Stomach (tissue), 4 donors: Measurements from ENCODE around the gene USP9X.

Source experiments
- POLR2A ChIP-seq, 4 donors: fragments of 450-650 bp; IDR thresholded peaks; one replicate each; pipeline ENCODE4 v1.6.1; 2016; ENCODE audit warnings: antibody characterized with exemption in 4 of 4, control low read depth in 2 of 4, mild to moderate bottlenecking in 1 of 4, moderate library complexity in 1 of 4
- POLR2AphosphoS5 ChIP-seq, 3 donors: sonication (generic); formaldehyde crosslinking; IDR thresholded peaks; one replicate each; pipeline ENCODE4 v1.6.1; 2016; ENCODE audit warnings: antibody characterized with exemption in 3 of 3
- TF ChIP-seq, protein P1 (sequence below), 7 experiments: fragments of 450-650 bp in 4 of 7; fragments of 200-600 bp in 3 of 7; sonication (generic) in 3 of 7; IDR thresholded peaks; one replicate each; pipeline ENCODE4 v1.5.1; 2016 to 2019; ENCODE audit warnings: antibody characterized with exemption in 7 of 7, control low read depth in 2 of 7, mild to moderate bottlenecking in 1 of 7

- TF ChIP-seq, protein P1, sequence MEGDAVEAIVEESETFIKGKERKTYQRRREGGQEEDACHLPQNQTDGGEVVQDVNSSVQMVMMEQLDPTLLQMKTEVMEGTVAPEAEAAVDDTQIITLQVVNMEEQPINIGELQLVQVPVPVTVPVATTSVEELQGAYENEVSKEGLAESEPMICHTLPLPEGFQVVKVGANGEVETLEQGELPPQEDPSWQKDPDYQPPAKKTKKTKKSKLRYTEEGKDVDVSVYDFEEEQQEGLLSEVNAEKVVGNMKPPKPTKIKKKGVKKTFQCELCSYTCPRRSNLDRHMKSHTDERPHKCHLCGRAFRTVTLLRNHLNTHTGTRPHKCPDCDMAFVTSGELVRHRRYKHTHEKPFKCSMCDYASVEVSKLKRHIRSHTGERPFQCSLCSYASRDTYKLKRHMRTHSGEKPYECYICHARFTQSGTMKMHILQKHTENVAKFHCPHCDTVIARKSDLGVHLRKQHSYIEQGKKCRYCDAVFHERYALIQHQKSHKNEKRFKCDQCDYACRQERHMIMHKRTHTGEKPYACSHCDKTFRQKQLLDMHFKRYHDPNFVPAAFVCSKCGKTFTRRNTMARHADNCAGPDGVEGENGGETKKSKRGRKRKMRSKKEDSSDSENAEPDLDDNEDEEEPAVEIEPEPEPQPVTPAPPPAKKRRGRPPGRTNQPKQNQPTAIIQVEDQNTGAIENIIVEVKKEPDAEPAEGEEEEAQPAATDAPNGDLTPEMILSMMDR (IDR thresholded peaks at IDR 0.05) = no peak
- TF ChIP-seq POLR2A (IDR thresholded peaks at IDR 0.05) (no peak), POLR2AphosphoS5 (IDR thresholded peaks at IDR 0.05) (no peak)
Measured at GRCh38 chrX:41076742-41077141, 8.5 kb upstream of the USP9X start.
